Tibial nerve (tissue), 4 donors: Measurements from ENCODE around the gene IZUMO4. TPM values are rescaled to one million over a fixed set of nuclear protein-coding genes. Genes with fewer than 3 reads are reported as not detected.

Experiments used
- DNase-seq, 2 donors: peaks; one replicate each; pipeline ENCODE4 v3.0.0-alpha.2; 2019; ENCODE audit warnings: low spot score in 2 of 2
- H3K27ac ChIP-seq, 4 donors: fragments of 200-600 bp; sonication (generic) in 3 of 4; one replicate each; pipeline ENCODE4 v1.5.1; 2017 to 2019; ENCODE audit warnings: mild to moderate bottlenecking in 1 of 4
- H3K27me3 ChIP-seq, 2 donors: fragments of 200-600 bp; sonication (generic) in 1 of 2; one replicate each; pipeline versions ENCODE4 v1.5.1 to v1.6.0; 2017 to 2019
- H3K36me3 ChIP-seq, 3 donors: fragments of 200-600 bp; sonication (generic); one replicate each; pipeline ENCODE4 v1.5.1; 2018 to 2019
- H3K4me1 ChIP-seq, 4 donors: fragments of 200-600 bp; sonication (generic) in 3 of 4; one replicate each; pipeline ENCODE4 v1.5.1; 2017 to 2019
- H3K4me3 ChIP-seq, 4 donors: fragments of 200-600 bp; sonication (generic) in 3 of 4; one replicate each; pipeline ENCODE4 v1.5.1; 2017 to 2019; ENCODE audit warnings: mild to moderate bottlenecking in 1 of 4, moderate library complexity in 1 of 4
- H3K9me3 ChIP-seq, 4 donors: fragments of 200-600 bp; sonication (generic) in 3 of 4; one replicate each; pipeline ENCODE4 v1.5.1; 2017 to 2019
- EP300 ChIP-seq, 2 donors: sonication (generic); formaldehyde crosslinking; IDR thresholded peaks; one replicate each; pipeline ENCODE4 v1.6.1; 2017; ENCODE audit warnings: antibody characterized with exemption in 2 of 2, mild to moderate bottlenecking in 1 of 2
- POLR2A ChIP-seq, 2 donors: fragments of 450-650 bp; IDR thresholded peaks; one replicate each; pipeline ENCODE4 v1.6.1; 2017; ENCODE audit warnings: antibody characterized with exemption in 2 of 2, mild to moderate bottlenecking in 2 of 2, moderate library complexity in 2 of 2
- WGBS, 2 donors: methylation state at CpG; one replicate each; pipeline ENCODE4 v1.1.5; 2018; 5-methylcytosine and 5-hydroxymethylcytosine counted together
- total RNA-seq, 4 donors: library from RNA; depleted of rRNA; stranded (reverse); fragments of >200 nt; gene quantifications; one replicate each; pipeline ENCODE4 v1.1.0, GENCODE V29; 2016
- TF ChIP-seq, protein P1 (sequence below), 5 experiments: fragments of 200-600 bp in 3 of 5; fragments of 450-650 bp in 2 of 5; sonication (generic) in 3 of 5; IDR thresholded peaks; one replicate each; pipeline ENCODE4 v1.5.1; 2016 to 2019; ENCODE audit warnings: antibody characterized with exemption in 5 of 5, mild to moderate bottlenecking in 3 of 5, moderate library complexity in 2 of 5

The IZUMO4 gene
- total RNA-seq, 4 donors from 2014 or later: 28.6 to 46.3 (median 33.2) TPM

DNA sequence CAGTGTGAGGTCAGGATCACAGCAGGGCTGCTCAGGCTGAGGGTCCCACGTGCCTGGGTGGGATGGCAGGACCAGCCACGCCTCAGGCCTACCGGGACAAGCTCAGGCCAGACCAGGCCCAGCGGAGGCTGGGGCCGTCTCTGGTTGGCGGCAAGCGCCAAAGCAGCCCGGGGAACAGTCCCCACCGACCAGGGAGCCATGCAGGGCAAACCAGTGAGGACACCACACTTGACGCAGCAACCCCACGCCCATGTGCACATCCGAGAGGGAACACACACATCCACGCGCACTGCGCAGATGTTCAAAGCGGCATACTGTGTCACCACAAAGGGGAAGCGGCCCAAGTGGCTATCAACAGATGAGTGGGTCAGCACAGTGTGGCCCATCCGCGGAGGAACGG lies 15.2 kb downstream of the IZUMO4 start:
- H3K36me3 ChIP-seq: peaks cover 10 to 100% (median 72%) of the 10 kb centered on the region in 3 donors

GRCh38 chr19:2112516-2113320 lies 16.0 kb downstream of the IZUMO4 start:
- Histone ChIP-seq H3K27me3 (no peaks in the 10 kb centered on the region), H3K4me3 (no peak overlapping the region), H3K36me3 (peaks cover 10 to 100% (median 81%) of the 10 kb centered on the region in 3 donors), H3K4me1 (peaks cover 0 to 2% (median 0%) of the 10 kb centered on the region in 4 donors), H3K27ac (peak overlapping the region in 1 of 4 donors; percentile 33), H3K9me3 (no peaks in the 10 kb centered on the region)
- no peak for DNase-seq
- TF ChIP-seq, protein P1, sequence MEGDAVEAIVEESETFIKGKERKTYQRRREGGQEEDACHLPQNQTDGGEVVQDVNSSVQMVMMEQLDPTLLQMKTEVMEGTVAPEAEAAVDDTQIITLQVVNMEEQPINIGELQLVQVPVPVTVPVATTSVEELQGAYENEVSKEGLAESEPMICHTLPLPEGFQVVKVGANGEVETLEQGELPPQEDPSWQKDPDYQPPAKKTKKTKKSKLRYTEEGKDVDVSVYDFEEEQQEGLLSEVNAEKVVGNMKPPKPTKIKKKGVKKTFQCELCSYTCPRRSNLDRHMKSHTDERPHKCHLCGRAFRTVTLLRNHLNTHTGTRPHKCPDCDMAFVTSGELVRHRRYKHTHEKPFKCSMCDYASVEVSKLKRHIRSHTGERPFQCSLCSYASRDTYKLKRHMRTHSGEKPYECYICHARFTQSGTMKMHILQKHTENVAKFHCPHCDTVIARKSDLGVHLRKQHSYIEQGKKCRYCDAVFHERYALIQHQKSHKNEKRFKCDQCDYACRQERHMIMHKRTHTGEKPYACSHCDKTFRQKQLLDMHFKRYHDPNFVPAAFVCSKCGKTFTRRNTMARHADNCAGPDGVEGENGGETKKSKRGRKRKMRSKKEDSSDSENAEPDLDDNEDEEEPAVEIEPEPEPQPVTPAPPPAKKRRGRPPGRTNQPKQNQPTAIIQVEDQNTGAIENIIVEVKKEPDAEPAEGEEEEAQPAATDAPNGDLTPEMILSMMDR (IDR thresholded peaks at IDR 0.05): no peak
- TF ChIP-seq POLR2A (IDR thresholded peaks at IDR 0.05) (no peak), EP300 (IDR thresholded peaks at IDR 0.05) (no peak)
- WGBS, 2 donors: 81 to 87% methylated on average over 16 to 23 of the region's 23 CpGs

More for the DNA sequence above, 15.2 kb downstream of the IZUMO4 start:
- H3K27me3 ChIP-seq: no peaks in the 10 kb centered on the region
- WGBS, 2 donors: 82 to 91% methylated on average over 18 to 20 of the region's 20 CpGs
- TF ChIP-seq EP300 (IDR thresholded peaks at IDR 0.05): no peak
- no peak for TF ChIP-seq POLR2A (IDR thresholded peaks at IDR 0.05)
- TF ChIP-seq, protein P1 (IDR thresholded peaks at IDR 0.05): no peak
- no peak overlapping the region for H3K4me3 ChIP-seq
- no peaks in the 10 kb centered on the region for H3K9me3 ChIP-seq
- DNase-seq: no peak
- H3K4me1 ChIP-seq: peaks cover 0 to 2% (median 0%) of the 10 kb centered on the region in 4 donors
- no peak overlapping the region for H3K27ac ChIP-seq

DNA sequence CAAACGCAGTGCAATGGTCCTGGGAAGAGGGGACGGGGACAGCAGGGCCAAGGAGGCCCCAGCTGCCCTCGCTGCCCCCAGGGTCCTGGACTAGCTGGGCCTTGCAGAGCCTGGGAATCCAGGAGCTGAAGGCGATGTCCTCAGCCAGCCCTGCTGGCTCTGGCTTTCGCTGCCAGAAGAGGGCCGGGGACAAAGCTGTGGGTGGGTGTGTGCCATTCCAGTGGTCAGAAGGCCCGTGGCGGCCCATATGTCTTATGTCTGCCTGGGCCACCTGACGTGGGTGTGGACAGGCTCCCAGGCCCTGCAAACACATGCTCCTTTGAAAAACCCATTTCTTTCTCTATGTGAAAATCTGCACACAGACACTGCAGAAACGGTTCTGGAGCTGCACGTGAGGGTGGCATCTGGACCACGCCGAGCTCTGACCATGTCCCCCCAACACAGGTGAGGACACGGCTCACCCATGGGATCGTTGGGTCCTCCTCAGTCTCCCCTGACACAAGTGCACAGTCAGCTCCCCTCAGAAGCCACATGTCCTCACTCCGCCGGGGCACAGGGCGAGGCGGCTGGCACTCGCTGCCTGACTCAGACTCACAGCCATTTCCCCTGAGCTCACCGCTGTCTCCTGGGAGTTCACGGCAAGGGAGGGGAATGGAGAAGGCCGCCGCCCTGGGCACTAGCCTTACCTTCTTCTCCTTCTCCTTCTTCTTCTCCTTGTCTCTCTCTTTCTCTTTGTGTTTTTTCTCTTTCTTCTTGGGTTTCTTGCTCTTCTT lies 16.9 kb downstream of the IZUMO4 start:
- peaks cover 0 to 2% (median 0%) of the 10 kb centered on the region in 4 donors for H3K4me1 ChIP-seq
- H3K4me3 ChIP-seq: no peak overlapping the region
- H3K27ac ChIP-seq: peak overlapping the region in 2 of 4 donors; percentile 19 to 25
- H3K36me3 ChIP-seq: peaks cover 13 to 100% (median 85%) of the 10 kb centered on the region in 3 donors
- WGBS, 2 donors: 86 to 88% methylated on average over 21 to 23 of the region's 24 CpGs
- no peaks in the 10 kb centered on the region for H3K9me3 ChIP-seq
- TF ChIP-seq EP300 (IDR thresholded peaks at IDR 0.05) (peak in 1 of 2 donors; percentile 11), POLR2A (IDR thresholded peaks at IDR 0.05) (no peak)
- TF ChIP-seq, protein P1 (IDR thresholded peaks at IDR 0.05): no peak
- no peaks in the 10 kb centered on the region for H3K27me3 ChIP-seq
- no peak for DNase-seq

DNA sequence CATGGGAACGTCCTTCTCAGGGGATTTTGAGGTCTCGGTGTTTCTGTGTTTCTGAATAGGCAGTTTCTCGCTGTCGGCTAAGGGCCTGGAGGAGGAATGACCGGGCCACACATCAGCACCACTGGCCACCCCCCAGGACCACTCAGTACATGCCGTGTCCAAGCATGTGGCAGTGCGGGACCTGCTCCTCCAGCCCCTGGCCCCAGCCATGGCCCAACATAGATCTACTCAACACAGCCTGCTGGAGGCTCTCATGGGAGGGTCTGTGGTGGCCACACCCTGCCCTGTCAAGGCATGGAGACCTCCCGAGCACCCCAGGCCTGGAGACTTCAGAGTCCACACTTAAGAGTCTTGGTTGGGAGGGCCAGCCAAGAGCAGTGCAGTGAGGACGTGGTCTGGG lies 17.5 kb downstream of the IZUMO4 start:
- TF ChIP-seq POLR2A (IDR thresholded peaks at IDR 0.05) (no peak), EP300 (IDR thresholded peaks at IDR 0.05) (no peak)
- TF ChIP-seq, protein P1 (IDR thresholded peaks at IDR 0.05): no peak
- H3K27me3 ChIP-seq: no peaks in the 10 kb centered on the region
- H3K36me3 ChIP-seq: peaks cover 13 to 100% (median 80%) of the 10 kb centered on the region in 3 donors
- WGBS, 2 donors: 88 to 93% methylated on average over 9 of the region's 9 CpGs
- peaks cover 0 to 2% (median 0%) of the 10 kb centered on the region in 4 donors for H3K4me1 ChIP-seq
- no peak overlapping the region for H3K4me3 ChIP-seq
- no peak for DNase-seq
- H3K9me3 ChIP-seq: no peaks in the 10 kb centered on the region
- H3K27ac ChIP-seq: peak overlapping the region in 1 of 4 donors; percentile 19
